Activated CD8-positive, alpha-beta T cell treated with anti-CD3 and anti-CD28 coated beads for 36 hours (primary cell): Measurements from ENCODE around the gene ICA1L. TPM values are rescaled to one million over a fixed set of nuclear protein-coding genes. Genes with fewer than 3 reads are reported as not detected.

Experiments used
- ATAC-seq: fragments of 200-7000 bp; cut with Tn5 transposase; one replicate; pipeline ENCODE4 v1.10.0; 2021; ENCODE audit warnings: mild to moderate bottlenecking, moderate library complexity
- CTCF ChIA-PET: fragments of 350-600 bp; sonication (Branson Sonifier 250); formaldehyde crosslinking; loops from one replicate; lab custom pipeline; 2021; ENCODE audit warnings: antibody characterized with exemption; lab: Charles Lee
- POLR2A ChIA-PET: fragments of 350-600 bp; sonication (Branson Sonifier 250); formaldehyde crosslinking; loops from one replicate; lab custom pipeline; 2021; ENCODE audit warnings: antibody characterized with exemption; lab: Charles Lee
- DNase-seq: peaks from one replicate; pipeline ENCODE4 v3.0.0-alpha.2; 2020
- H3K27ac Mint-ChIP-seq: one replicate; pipeline ENCODE4 v1.8.0; 2021; ENCODE audit warnings: mild to moderate bottlenecking, mixed read lengths
- H3K27me3 Mint-ChIP-seq: one replicate; pipeline ENCODE4 v1.8.0; 2021; ENCODE audit warnings: mixed read lengths
- H3K36me3 Mint-ChIP-seq: one replicate; pipeline ENCODE4 v1.8.0; 2021; ENCODE audit warnings: low read depth, mixed read lengths
- H3K4me1 Mint-ChIP-seq: one replicate; pipeline ENCODE4 v1.8.0; 2021; ENCODE audit warnings: low read depth, mixed read lengths
- H3K4me3 Mint-ChIP-seq: one replicate; pipeline ENCODE4 v1.8.0; 2021; ENCODE audit warnings: mild to moderate bottlenecking, moderate library complexity, mixed read lengths
- H3K9me3 Mint-ChIP-seq: one replicate; pipeline ENCODE4 v1.8.0; 2021; ENCODE audit warnings: mixed read lengths
- intact Hi-C: fragments of 100-400 bp; cut with micrococcal nuclease; formaldehyde crosslinking; loops from one replicate; pipeline ENCODE4 v1.10.0; 2022
- total RNA-seq, 2 experiments: library from RNA; stranded (reverse); gene quantifications; one replicate each; pipeline ENCODE4 v1.2.3, GENCODE V29; 2021
- TF ChIP-seq, protein P1 (sequence below): fragments of 200-600 bp; IDR thresholded peaks from one replicate; pipeline ENCODE4 v1.8.0; 2022; ENCODE audit warnings: antibody characterized with exemption, mild to moderate bottlenecking

ICA1L gene
- total RNA-seq, 2 experiments from 2014 or later = 7.1 to 8.0 TPM

GRCh38 chr2:202885190-202885589, 13.6 kb upstream of the ICA1L start:
- H3K4me3 Mint-ChIP-seq = no peak overlapping the region
- DNase-seq (no peak), ATAC-seq (no peak)
- TF ChIP-seq, protein P1, sequence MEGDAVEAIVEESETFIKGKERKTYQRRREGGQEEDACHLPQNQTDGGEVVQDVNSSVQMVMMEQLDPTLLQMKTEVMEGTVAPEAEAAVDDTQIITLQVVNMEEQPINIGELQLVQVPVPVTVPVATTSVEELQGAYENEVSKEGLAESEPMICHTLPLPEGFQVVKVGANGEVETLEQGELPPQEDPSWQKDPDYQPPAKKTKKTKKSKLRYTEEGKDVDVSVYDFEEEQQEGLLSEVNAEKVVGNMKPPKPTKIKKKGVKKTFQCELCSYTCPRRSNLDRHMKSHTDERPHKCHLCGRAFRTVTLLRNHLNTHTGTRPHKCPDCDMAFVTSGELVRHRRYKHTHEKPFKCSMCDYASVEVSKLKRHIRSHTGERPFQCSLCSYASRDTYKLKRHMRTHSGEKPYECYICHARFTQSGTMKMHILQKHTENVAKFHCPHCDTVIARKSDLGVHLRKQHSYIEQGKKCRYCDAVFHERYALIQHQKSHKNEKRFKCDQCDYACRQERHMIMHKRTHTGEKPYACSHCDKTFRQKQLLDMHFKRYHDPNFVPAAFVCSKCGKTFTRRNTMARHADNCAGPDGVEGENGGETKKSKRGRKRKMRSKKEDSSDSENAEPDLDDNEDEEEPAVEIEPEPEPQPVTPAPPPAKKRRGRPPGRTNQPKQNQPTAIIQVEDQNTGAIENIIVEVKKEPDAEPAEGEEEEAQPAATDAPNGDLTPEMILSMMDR = no peak
- H3K9me3 Mint-ChIP-seq = no peaks in the 10 kb centered on the region
- ChIA-PET POLR2A (no interaction called here), CTCF (no interaction called here)
- H3K4me1 Mint-ChIP-seq = no peaks in the 10 kb centered on the region
- no peak overlapping the region for H3K27ac Mint-ChIP-seq
- H3K36me3 Mint-ChIP-seq = peaks cover 52% of the 10 kb centered on the region
- no peaks in the 10 kb centered on the region for H3K27me3 Mint-ChIP-seq
- intact Hi-C loops = no loop called here

- ChIA-PET CTCF (no interaction called here), POLR2A (no interaction called here)
- TF ChIP-seq, protein P1 = no peak
- Mint-ChIP-seq H3K27ac (no peak overlapping the region), H3K4me3 (no peak overlapping the region), H3K36me3 (peaks cover 50% of the 10 kb centered on the region), H3K4me1 (no peaks in the 10 kb centered on the region), H3K9me3 (no peaks in the 10 kb centered on the region), H3K27me3 (no peaks in the 10 kb centered on the region)
- no peak for ATAC-seq
- no peak for DNase-seq
- intact Hi-C loops = no loop called here
Measured at GRCh38 chr2:202883987-202884675, 12.6 kb upstream of the ICA1L start.

DNA sequence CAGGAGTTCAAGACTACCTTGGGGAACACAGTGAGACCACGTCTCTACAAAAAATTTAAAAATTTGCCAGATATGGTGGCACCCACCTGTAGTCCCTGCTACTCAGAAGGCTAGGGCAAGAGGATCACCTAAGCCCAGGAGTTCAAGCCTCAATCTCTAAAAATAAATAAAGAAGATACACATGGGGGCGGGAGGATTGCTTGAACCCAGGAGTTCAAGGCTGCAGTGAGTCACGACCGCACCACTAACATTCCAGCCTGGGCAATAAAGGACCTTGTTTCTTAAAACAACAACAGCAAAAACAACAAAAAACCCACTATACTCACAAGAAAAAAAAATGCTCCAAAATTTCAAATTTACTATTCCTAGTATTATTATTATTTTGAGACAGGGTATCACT, 10.0 kb upstream of the ICA1L start:
- Mint-ChIP-seq H3K4me3 (no peak overlapping the region), H3K27me3 (no peaks in the 10 kb centered on the region), H3K27ac (no peak overlapping the region), H3K9me3 (no peaks in the 10 kb centered on the region), H3K36me3 (peaks cover 38% of the 10 kb centered on the region), H3K4me1 (no peaks in the 10 kb centered on the region)
- ATAC-seq (no peak), DNase-seq (no peak)
- intact Hi-C loops = no loop called here
- TF ChIP-seq, protein P1 = no peak
- ChIA-PET POLR2A (no interaction called here), CTCF (interaction anchor here (0.9 to 1.3 kb wide), 2 partner anchors 9 to 11 kb away, joined by 3 to 4 read pairs; no protein-coding TSS in a partner anchor)

- intact Hi-C loops = no loop called here
- Mint-ChIP-seq H3K9me3 (no peaks in the 10 kb centered on the region), H3K27ac (no peak overlapping the region), H3K4me3 (no peak overlapping the region), H3K27me3 (no peaks in the 10 kb centered on the region), H3K36me3 (peaks cover 12% of the 10 kb centered on the region), H3K4me1 (no peaks in the 10 kb centered on the region)
- CTCF ChIA-PET = interaction anchor here (1.3 kb wide), 1 partner anchor 34 kb away, joined by 3 read pairs; no protein-coding TSS in a partner anchor
- POLR2A ChIA-PET = no interaction called here
- TF ChIP-seq, protein P1 = no peak
- ATAC-seq (no peak), DNase-seq (no peak)
Measured at GRCh38 chr2:202877699-202878098, 6.1 kb upstream of the ICA1L start.
